Activated CD8-positive, alpha-beta T cell treated with anti-CD3 and anti-CD28 coated beads for 36 hours (primary cell): ENCODE data around the gene REN. TPM values are rescaled to one million over a fixed set of nuclear protein-coding genes. Genes with fewer than 3 reads are reported as not detected.

Experiments
- ATAC-seq: fragments of 200-7000 bp; cut with Tn5 transposase; one replicate; pipeline ENCODE4 v1.10.0; 2021; ENCODE audit warnings: mild to moderate bottlenecking, moderate library complexity
- CTCF ChIA-PET: fragments of 350-600 bp; sonication (Branson Sonifier 250); formaldehyde crosslinking; loops from one replicate; lab custom pipeline; 2021; ENCODE audit warnings: antibody characterized with exemption; lab: Charles Lee
- POLR2A ChIA-PET: fragments of 350-600 bp; sonication (Branson Sonifier 250); formaldehyde crosslinking; loops from one replicate; lab custom pipeline; 2021; ENCODE audit warnings: antibody characterized with exemption; lab: Charles Lee
- DNase-seq: peaks from one replicate; pipeline ENCODE4 v3.0.0-alpha.2; 2020
- H3K27ac Mint-ChIP-seq: one replicate; pipeline ENCODE4 v1.8.0; 2021; ENCODE audit warnings: mild to moderate bottlenecking, mixed read lengths
- H3K27me3 Mint-ChIP-seq: one replicate; pipeline ENCODE4 v1.8.0; 2021; ENCODE audit warnings: mixed read lengths
- H3K36me3 Mint-ChIP-seq: one replicate; pipeline ENCODE4 v1.8.0; 2021; ENCODE audit warnings: low read depth, mixed read lengths
- H3K4me1 Mint-ChIP-seq: one replicate; pipeline ENCODE4 v1.8.0; 2021; ENCODE audit warnings: low read depth, mixed read lengths
- H3K4me3 Mint-ChIP-seq: one replicate; pipeline ENCODE4 v1.8.0; 2021; ENCODE audit warnings: mild to moderate bottlenecking, moderate library complexity, mixed read lengths
- H3K9me3 Mint-ChIP-seq: one replicate; pipeline ENCODE4 v1.8.0; 2021; ENCODE audit warnings: mixed read lengths
- intact Hi-C: fragments of 100-400 bp; cut with micrococcal nuclease; formaldehyde crosslinking; loops from one replicate; pipeline ENCODE4 v1.10.0; 2022
- total RNA-seq, 2 experiments: library from RNA; stranded (reverse); gene quantifications; one replicate each; pipeline ENCODE4 v1.2.3, GENCODE V29; 2021
- TF ChIP-seq, protein P1 (sequence below): fragments of 200-600 bp; IDR thresholded peaks from one replicate; pipeline ENCODE4 v1.8.0; 2022; ENCODE audit warnings: antibody characterized with exemption, mild to moderate bottlenecking

REN gene
- total RNA-seq, 2 experiments from 2014 or later, result not detected

DNA sequence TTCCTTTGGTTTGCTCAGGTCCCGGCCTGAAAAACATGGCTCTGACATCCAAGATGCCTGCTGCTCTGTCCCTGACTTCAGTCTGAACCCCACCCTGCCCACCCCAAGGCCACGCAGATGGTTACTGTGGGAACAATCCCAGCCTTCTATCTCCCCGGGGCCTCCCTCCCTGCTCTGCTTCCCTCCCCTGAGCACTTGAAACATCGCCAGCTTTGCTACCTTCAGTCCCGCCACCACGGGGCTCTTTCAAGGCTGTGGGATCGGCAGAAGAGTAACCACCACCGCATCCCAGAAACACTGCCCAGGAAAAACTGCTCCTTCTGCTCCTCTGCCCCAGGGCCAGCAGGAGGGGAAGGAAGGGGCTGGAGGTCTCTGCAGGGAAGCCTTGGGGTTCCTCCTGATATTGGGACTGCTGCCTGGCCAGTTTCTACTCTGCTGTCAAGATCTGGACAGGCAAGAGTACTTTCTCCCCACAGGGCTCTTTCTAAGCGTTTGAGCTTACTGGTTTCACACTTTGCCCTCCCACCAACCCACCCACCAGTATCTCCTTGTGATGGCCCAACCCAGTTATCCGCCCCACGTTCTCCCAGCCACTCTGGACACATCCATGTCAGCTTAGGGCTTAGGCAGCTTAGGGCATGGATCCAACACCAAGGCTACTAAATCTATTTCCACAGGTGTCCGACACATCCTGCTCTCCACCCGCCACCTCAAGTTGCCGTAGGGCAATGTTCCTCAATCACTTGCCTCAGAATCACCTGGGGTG, 22.7 kb downstream of the REN start:
- intact Hi-C loops, result no loop called here
- CTCF ChIA-PET, result interaction anchor here (1.1 to 4.3 kb wide), 3 partner anchors 15 to 220 kb away, joined by 4 to 20 read pairs (median 4); no protein-coding TSS in a partner anchor
- Mint-ChIP-seq H3K9me3 (no peaks in the 10 kb centered on the region), H3K27me3 (no peaks in the 10 kb centered on the region), H3K27ac (no peak overlapping the region), H3K4me1 (no peaks in the 10 kb centered on the region), H3K36me3 (no peaks in the 10 kb centered on the region), H3K4me3 (no peak overlapping the region)
- TF ChIP-seq, protein P1, sequence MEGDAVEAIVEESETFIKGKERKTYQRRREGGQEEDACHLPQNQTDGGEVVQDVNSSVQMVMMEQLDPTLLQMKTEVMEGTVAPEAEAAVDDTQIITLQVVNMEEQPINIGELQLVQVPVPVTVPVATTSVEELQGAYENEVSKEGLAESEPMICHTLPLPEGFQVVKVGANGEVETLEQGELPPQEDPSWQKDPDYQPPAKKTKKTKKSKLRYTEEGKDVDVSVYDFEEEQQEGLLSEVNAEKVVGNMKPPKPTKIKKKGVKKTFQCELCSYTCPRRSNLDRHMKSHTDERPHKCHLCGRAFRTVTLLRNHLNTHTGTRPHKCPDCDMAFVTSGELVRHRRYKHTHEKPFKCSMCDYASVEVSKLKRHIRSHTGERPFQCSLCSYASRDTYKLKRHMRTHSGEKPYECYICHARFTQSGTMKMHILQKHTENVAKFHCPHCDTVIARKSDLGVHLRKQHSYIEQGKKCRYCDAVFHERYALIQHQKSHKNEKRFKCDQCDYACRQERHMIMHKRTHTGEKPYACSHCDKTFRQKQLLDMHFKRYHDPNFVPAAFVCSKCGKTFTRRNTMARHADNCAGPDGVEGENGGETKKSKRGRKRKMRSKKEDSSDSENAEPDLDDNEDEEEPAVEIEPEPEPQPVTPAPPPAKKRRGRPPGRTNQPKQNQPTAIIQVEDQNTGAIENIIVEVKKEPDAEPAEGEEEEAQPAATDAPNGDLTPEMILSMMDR, result no peak
- ATAC-seq, result no peak
- DNase-seq, result no peak
- POLR2A ChIA-PET, result no interaction called here

DNA sequence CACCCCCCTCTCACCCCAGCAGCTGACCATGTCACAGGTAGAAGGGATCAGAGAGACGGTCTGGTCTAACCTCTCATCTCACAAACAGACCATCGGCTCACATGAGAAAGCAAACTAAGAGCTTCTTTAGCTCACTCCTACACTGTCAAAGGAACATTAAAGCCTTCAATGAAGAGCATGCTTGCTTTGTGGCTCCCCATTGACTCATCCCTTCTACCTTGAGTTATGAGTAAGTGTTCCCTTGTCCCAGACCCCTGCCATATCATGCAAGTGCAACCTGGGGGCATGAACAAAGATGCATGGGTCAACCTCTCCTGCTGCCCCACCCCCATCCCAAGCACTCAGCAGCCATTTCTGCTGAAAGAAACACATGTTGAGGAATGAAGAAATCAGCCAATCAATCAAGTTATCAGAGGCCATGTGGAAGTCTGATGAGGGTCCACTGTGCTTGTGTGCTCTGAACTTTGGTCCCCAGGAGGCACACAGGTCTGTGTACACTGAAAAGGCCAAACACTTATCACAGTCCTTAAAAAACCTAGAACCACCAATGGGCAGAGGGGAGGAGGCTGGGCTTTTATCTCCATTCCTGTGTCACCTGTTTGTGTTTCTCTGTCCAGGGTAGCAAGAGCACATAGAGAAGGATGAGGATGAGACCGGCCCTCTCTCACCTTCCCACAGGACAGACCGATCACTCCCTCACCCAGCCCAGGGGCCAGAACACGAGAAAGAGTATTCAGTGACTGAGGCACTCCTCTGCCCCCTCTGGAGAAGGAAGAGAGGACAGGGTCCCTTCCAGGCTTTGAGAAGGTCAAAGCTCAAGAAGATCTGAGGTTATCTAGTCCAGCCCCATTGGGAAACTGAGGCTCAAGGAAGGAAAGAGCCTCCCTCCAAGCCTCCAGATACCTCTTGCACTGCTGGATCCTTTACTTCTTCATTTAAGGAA, 23.8 kb downstream of the REN start:
- H3K27me3 Mint-ChIP-seq, result no peaks in the 10 kb centered on the region
- H3K27ac Mint-ChIP-seq, result no peak overlapping the region
- TF ChIP-seq, protein P1, result no peak
- DNase-seq (no peak), ATAC-seq (peak; percentile 47)
- H3K4me3 Mint-ChIP-seq, result no peak overlapping the region
- ChIA-PET CTCF (interaction anchor here (4.3 to 5.5 kb wide), 2 partner anchors 13 to 14 kb away, joined by 20 to 39 read pairs; no protein-coding TSS in a partner anchor), POLR2A (no interaction called here)
- H3K36me3 Mint-ChIP-seq, result no peaks in the 10 kb centered on the region
- H3K4me1 Mint-ChIP-seq, result no peaks in the 10 kb centered on the region
- H3K9me3 Mint-ChIP-seq, result no peaks in the 10 kb centered on the region
- intact Hi-C loops, result no loop called here

DNA sequence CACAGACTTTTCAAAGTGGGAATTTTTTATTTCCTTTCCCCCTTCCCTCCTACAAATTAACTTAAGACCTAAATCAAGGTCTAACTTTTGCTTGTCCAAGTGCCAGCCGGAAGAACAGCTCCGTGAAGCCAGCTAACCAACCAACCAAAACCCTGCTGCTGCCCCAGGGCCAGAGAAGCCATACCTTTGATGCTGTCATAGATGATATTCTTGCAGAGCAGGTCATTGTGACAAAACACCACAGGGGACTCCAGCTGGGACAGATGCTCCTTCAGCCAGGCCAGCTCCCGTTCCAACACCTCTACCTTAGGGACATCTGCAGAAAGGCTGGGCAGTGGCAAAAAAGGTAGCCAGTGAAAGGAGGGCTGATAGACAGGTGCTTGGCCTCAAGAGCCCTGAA, 25.0 kb downstream of the REN start:
- ChIA-PET CTCF (interaction anchor here (0.6 to 5.5 kb wide), 3 partner anchors 12 to 66 kb away, joined by 3 to 39 read pairs (median 4); no protein-coding TSS in a partner anchor), POLR2A (no interaction called here)
- Mint-ChIP-seq H3K27ac (no peak overlapping the region), H3K9me3 (no peaks in the 10 kb centered on the region), H3K27me3 (no peaks in the 10 kb centered on the region), H3K4me3 (no peak overlapping the region), H3K4me1 (no peaks in the 10 kb centered on the region), H3K36me3 (no peaks in the 10 kb centered on the region)
- ATAC-seq (no peak), DNase-seq (no peak)
- TF ChIP-seq, protein P1, result no peak
- intact Hi-C loops, result no loop called here

DNA sequence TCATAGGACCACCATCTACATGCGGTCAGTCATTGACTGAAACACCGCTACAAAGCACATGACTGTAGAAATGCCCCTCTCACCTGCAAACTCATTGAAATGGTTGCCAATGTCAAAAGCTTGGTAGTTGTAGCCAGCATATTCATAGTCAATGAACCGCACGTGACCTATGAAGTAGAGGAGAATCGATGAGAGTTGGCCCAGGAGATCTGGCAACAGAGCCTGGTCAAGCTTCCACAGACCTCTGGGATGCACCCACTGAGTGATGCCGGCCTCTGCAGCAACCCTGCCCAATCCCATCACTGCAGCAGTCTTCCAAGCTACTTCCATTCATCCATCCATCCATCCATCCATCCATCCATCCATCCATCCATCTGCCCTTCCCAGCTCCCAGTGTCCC, 26.2 kb downstream of the REN start:
- Mint-ChIP-seq H3K27ac (no peak overlapping the region), H3K27me3 (no peaks in the 10 kb centered on the region)
- intact Hi-C loops, result no loop called here

More for the DNA sequence above, 26.2 kb downstream of the REN start:
- CTCF ChIA-PET, result interaction anchor here (2.4 to 5.5 kb wide), 2 partner anchors 11 to 223 kb away, joined by 6 to 39 read pairs; no protein-coding TSS in a partner anchor
- ATAC-seq (no peak), DNase-seq (no peak)
- POLR2A ChIA-PET, result interaction anchor here (1.0 kb wide), 1 partner anchor 224 kb away, joined by 3 read pairs; no protein-coding TSS in a partner anchor
- Mint-ChIP-seq H3K36me3 (no peaks in the 10 kb centered on the region), H3K9me3 (no peaks in the 10 kb centered on the region), H3K4me3 (no peak overlapping the region), H3K4me1 (no peaks in the 10 kb centered on the region)
- TF ChIP-seq, protein P1, result no peak
